Naive thymus-derived CD8-positive, alpha-beta T cell (primary cell): ENCODE results near the gene FOXO1. TPM values are rescaled to one million over a fixed set of nuclear protein-coding genes. Genes with fewer than 3 reads are reported as not detected.

ENCODE experiments used
- ATAC-seq, 2 donors: fragments of 150-1000 bp; cut with Tn5 transposase in 1 of 2; sonication (Bioruptor Pico), chemical (Tn5 transposase) in 1 of 2; 1 replicate in 1 of 2; 2 replicates in 1 of 2; pipeline ENCODE4 v1.10.0; 2021; ENCODE audit warnings: mild to moderate bottlenecking in 2 of 2, moderate library complexity in 2 of 2
- POLR2A ChIA-PET: fragments of 350-600 bp; sonication (Branson Sonifier 250); formaldehyde crosslinking; loops from one replicate; lab custom pipeline; 2021; ENCODE audit warnings: antibody characterized with exemption; lab: Charles Lee
- DNase-seq, 10 donors: peaks; one replicate each; pipeline versions ENCODE4 v3.0.0 to v3.0.0-alpha.2; 2020 to 2022
- H3K27ac Mint-ChIP-seq, 10 donors: one replicate each; pipeline ENCODE4 v1.8.0; 2020 to 2022; ENCODE audit warnings: mild to moderate bottlenecking in 10 of 10, mixed read lengths in 10 of 10, moderate library complexity in 4 of 10, inconsistent platforms in 1 of 10
- H3K27me3 Mint-ChIP-seq, 5 donors: one replicate each; pipeline ENCODE4 v1.8.0; 2021 to 2022; ENCODE audit warnings: mixed read lengths in 5 of 5
- H3K36me3 Mint-ChIP-seq, 3 donors: one replicate each; pipeline ENCODE4 v1.8.0; 2020 to 2022; ENCODE audit warnings: mixed read lengths in 3 of 3, mild to moderate bottlenecking in 2 of 3, inconsistent platforms in 1 of 3
- H3K4me1 Mint-ChIP-seq, 4 donors: one replicate each; pipeline ENCODE4 v1.8.0; 2021 to 2022; ENCODE audit warnings: mixed read lengths in 4 of 4
- H3K4me3 Mint-ChIP-seq, 10 donors: one replicate each; pipeline ENCODE4 v1.8.0; 2020 to 2022; ENCODE audit warnings: mild to moderate bottlenecking in 10 of 10, mixed read lengths in 10 of 10, moderate library complexity in 6 of 10, inconsistent platforms in 1 of 10
- H3K9me3 Mint-ChIP-seq, 9 donors: one replicate each; pipeline ENCODE4 v1.8.0; 2020 to 2022; ENCODE audit warnings: mixed read lengths in 9 of 9, mild to moderate bottlenecking in 3 of 9, inconsistent platforms in 1 of 9, moderate library complexity in 1 of 9
- polyA plus RNA-seq, 3 donors: library from polyadenylated mRNA; unstranded; fragments of 300-500 nt; fragmentation: Illumina TruSeq; gene quantifications; one replicate each; pipeline ENCODE4 v1.2.3, GENCODE V29; 2021
- total RNA-seq, 8 experiments: library from RNA in 2 of 8; stranded (reverse) in 2 of 8; gene quantifications; one replicate each; pipeline ENCODE4 v1.2.3 and lab custom pipeline; 2021 to 2026

The FOXO1 gene
- total and polyA plus RNA-seq, 5 experiments from 2014 or later = 59.1 to 137 (median 101) TPM

DNA sequence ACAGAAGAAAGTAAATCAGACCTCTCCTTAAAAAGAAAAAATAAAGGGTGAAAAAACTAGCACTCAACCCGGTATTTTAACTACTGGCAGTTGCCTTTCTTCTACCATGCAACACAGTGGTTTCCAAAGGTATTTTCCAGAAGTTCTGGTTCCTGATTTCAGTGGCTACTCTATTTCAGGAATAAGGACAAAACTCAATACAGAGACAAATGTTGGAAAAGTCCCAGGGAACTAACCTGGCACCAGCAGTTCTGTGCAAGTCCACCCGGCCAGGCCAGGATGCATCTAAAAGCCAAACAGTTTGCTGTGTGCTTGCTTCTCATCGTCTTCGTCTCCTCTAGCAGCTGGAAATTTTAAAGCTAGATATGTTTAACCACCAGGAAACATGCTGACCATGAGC, 52.5 kb downstream of the FOXO1 start:
- DNase-seq (no peak), ATAC-seq (no peak)
- Mint-ChIP-seq H3K36me3 (peaks cover 0 to 16% (median 0%) of the 10 kb centered on the region in 3 donors), H3K27me3 (no peaks in the 10 kb centered on the region), H3K4me3 (peak overlapping the region; percentile 65 to 89 (median 84)), H3K9me3 (no peaks in the 10 kb centered on the region), H3K4me1 (peaks cover 58 to 98% (median 90%) of the 10 kb centered on the region in 4 donors), H3K27ac (peak overlapping the region; percentile 82 to 99 (median 96))
- POLR2A ChIA-PET = interaction anchor here (0.6 to 1.2 kb wide), 4 partner anchors 33 to 427 kb away, joined by 3 to 6 read pairs (median 4); no protein-coding TSS in a partner anchor

DNA sequence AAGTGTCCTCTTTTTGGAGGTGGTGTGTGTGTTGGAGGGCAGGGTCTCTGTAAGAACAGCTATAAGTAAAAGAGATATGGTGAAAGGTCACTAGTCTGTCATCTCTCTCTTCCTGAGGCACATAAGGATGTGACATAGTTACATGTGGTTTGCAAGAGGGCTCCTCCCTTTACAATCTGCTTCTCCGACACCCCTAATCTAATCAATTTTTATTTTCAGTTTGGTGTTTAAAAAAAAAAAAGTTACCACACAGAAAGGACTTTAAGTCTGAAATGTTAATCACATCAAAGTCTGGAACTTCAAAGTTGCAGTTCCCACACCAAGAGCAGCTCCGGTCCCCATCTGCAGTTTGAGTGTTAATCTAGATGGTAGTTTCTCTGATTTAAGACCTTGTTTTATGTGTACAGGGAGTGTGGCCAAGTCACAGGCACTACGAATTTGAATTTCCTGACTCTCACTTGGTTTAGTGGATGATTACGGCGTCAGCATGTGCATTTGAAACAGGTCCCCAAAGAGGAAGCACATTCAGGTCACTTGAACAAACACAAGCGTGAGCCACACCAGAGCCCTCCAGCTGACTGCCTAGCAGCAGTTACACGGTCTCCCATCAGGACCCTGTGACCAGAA, 53.1 kb downstream of the FOXO1 start:
- DNase-seq (peak in 9 of 10 donors; percentile 45 to 80 (median 72)), ATAC-seq (peak; percentile 83 to 86)
- Mint-ChIP-seq H3K9me3 (peaks cover 0 to 2% (median 0%) of the 10 kb centered on the region in 9 donors), H3K4me3 (peak overlapping the region; percentile 65 to 89 (median 84)), H3K36me3 (peaks cover 0 to 14% (median 0%) of the 10 kb centered on the region in 3 donors), H3K27me3 (no peaks in the 10 kb centered on the region), H3K4me1 (peaks cover 54 to 98% (median 88%) of the 10 kb centered on the region in 4 donors), H3K27ac (peak overlapping the region; percentile 82 to 99 (median 96))
- POLR2A ChIA-PET = interaction anchor here (0.6 to 1.2 kb wide), 5 partner anchors 9 to 426 kb away, joined by 3 to 6 read pairs (median 3); no protein-coding TSS in a partner anchor

DNA sequence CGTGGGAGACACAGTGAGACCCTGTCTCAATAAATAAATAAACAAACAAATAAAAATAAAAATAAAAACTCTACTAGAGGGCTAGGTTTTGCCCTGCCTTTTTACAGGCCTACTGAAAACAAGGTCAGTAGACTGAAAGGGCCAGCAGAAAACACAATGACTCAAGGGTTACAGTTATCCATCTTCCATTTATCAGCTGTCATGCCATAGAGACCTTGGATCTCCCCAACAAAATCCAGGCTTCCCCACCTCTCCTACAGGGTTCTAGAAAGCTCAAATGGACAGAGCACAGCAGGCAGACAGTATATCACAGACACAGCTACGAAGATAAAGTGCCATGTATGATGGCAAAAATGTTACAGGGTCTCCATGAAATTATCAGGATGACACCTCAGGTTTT, 54.4 kb downstream of the FOXO1 start:
- H3K27me3 Mint-ChIP-seq = no peaks in the 10 kb centered on the region
- no peak for DNase-seq
- POLR2A ChIA-PET = no interaction called here
- peak overlapping the region; percentile 82 to 99 (median 96) for H3K27ac Mint-ChIP-seq
- peaks cover 55 to 97% (median 87%) of the 10 kb centered on the region in 4 donors for H3K4me1 Mint-ChIP-seq
- peaks cover 0 to 12% (median 2%) of the 10 kb centered on the region in 3 donors for H3K36me3 Mint-ChIP-seq
- peak overlapping the region in 9 of 10 donors; percentile 20 to 89 (median 57) for H3K4me3 Mint-ChIP-seq
- no peak for ATAC-seq
- H3K9me3 Mint-ChIP-seq = peaks cover 0 to 2% (median 0%) of the 10 kb centered on the region in 9 donors

DNA sequence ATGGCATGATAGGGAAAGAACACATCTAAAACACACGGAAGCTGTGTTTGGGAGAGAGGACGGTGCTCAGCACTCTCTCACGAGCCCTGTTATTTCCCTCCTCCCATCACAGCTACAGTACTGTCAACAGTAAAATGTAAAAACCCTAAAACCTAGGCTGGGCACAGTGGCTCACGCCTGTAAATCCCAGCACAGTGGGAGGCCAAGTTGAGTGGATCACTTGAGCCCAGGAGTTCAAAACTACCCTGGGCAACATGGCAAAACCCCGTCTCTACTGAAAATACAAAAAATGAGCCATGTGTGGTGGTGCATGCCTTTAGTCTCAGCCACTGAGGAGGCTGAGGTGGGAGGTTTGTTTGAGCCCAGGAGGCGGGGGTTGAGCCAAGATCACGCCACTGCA, 54.8 kb downstream of the FOXO1 start:
- H3K9me3 Mint-ChIP-seq = peaks cover 0 to 2% (median 0%) of the 10 kb centered on the region in 9 donors
- ATAC-seq (no peak), DNase-seq (no peak)
- H3K27ac Mint-ChIP-seq = peak overlapping the region; percentile 68 to 99 (median 80)
- no peaks in the 10 kb centered on the region for H3K27me3 Mint-ChIP-seq
- H3K4me1 Mint-ChIP-seq = peaks cover 58 to 97% (median 88%) of the 10 kb centered on the region in 4 donors
- peaks cover 0 to 14% (median 2%) of the 10 kb centered on the region in 3 donors for H3K36me3 Mint-ChIP-seq
- peak overlapping the region in 7 of 10 donors; percentile 18 to 78 (median 42) for H3K4me3 Mint-ChIP-seq
- POLR2A ChIA-PET = no interaction called here

DNA sequence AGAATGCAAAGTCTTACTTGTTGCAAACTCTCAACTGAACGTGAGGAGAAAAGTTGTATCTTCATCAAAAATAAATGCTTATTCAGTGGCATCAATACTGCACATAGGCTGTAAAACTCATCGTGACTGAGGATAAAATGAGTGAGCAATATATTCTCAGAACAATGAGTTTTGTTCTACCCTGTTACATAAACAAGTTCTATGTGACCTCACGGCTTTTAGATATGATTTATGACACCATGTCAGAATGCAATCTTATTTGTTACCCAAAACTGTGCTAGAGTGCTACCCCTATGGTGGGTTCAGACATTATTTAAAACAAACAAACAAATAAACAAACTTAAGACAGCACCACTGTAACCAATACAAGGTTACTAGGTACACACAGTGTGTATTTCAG, 55.4 kb downstream of the FOXO1 start:
- ATAC-seq = no peak
- Mint-ChIP-seq H3K27ac (peak overlapping the region in 7 of 10 donors; percentile 38 to 99 (median 81)), H3K27me3 (no peaks in the 10 kb centered on the region), H3K4me3 (peak overlapping the region in 3 of 10 donors; percentile 14 to 18 (median 16)), H3K36me3 (peaks cover 0 to 14% (median 2%) of the 10 kb centered on the region in 3 donors), H3K4me1 (peaks cover 56 to 97% (median 88%) of the 10 kb centered on the region in 4 donors), H3K9me3 (peaks cover 0 to 2% (median 0%) of the 10 kb centered on the region in 9 donors)
- POLR2A ChIA-PET = interaction anchor here (1.0 kb wide), 1 partner anchor 9 kb away, joined by 3 read pairs; no protein-coding TSS in a partner anchor
- no peak for DNase-seq

DNA sequence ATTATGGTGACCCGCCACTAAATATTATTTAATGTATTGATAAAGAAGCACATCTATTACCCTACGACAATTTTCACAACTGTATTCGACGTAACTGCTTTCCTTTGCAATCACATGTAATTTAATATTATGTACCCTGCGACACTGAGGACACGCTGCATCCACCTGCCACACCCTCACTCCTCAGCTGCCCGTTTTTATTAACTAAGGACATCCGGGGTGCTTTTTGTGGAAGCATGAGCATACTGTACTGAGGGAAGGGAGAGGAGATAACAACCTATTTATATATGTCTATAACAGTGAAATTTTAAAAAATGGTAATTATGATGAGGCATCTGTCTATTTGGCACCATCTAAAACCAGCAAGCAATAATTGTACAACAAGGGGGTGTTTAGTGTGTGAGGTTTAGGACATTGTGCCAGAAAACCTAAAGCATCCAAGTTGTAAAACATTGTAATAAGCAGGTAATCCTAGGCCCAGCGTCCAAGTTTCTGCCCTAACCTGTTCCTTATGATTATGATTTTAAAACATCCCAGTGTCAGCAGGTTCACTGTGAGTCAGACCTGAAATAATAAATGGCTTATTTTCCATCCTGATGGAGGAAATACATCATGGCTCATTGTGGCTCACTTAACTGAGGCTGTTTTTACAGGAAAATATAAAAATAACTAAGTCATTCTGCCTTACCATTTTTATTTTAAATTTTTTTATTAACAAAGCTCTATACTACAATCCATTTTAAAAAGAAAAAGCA, 56.3 kb downstream of the FOXO1 start:
- Mint-ChIP-seq H3K4me3 (peak overlapping the region in 2 of 10 donors; percentile 26 to 35), H3K36me3 (peaks cover 0 to 10% (median 2%) of the 10 kb centered on the region in 3 donors), H3K27ac (peak overlapping the region in 5 of 10 donors; percentile 50 to 95 (median 55))

DNA sequence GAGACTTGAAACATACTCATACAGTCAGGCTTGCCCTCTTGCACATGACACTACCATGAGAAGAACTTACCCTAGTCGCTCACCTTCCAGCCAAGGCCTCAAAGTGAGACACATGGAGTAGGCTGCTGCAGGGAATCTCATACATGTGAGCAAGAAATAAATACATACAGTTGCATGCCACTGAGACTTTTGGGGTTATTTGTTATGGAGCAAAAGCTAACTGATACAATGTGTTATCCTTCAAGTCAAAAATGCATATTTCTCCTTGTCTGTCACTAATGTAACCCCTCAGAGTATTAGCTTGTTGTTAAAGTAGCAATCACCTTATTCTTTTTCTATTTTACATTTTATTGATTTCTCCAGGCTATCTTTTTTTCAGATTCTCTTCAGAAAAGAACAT, 58.1 kb downstream of the FOXO1 start:
- peaks cover 0 to 10% (median 2%) of the 10 kb centered on the region in 3 donors for H3K36me3 Mint-ChIP-seq
- no peaks in the 10 kb centered on the region for H3K27me3 Mint-ChIP-seq
- POLR2A ChIA-PET = interaction anchor here (1.0 kb wide), 1 partner anchor 10 kb away, joined by 4 read pairs; no protein-coding TSS in a partner anchor
- DNase-seq (no peak), ATAC-seq (no peak)
- H3K27ac Mint-ChIP-seq = peak overlapping the region in 8 of 10 donors; percentile 8 to 82 (median 38)
- peaks cover 0 to 2% (median 0%) of the 10 kb centered on the region in 9 donors for H3K9me3 Mint-ChIP-seq
- H3K4me1 Mint-ChIP-seq = peaks cover 46 to 93% (median 85%) of the 10 kb centered on the region in 4 donors
- peak overlapping the region in 4 of 10 donors; percentile 8 to 38 (median 32) for H3K4me3 Mint-ChIP-seq

More for the DNA sequence above, 56.3 kb downstream of the FOXO1 start:
- no peak for DNase-seq
- no peak for ATAC-seq
- Mint-ChIP-seq H3K4me1 (peaks cover 55 to 97% (median 88%) of the 10 kb centered on the region in 4 donors), H3K27me3 (no peaks in the 10 kb centered on the region), H3K9me3 (peaks cover 0 to 2% (median 0%) of the 10 kb centered on the region in 9 donors)
- POLR2A ChIA-PET = interaction anchor here (1.0 kb wide), 1 partner anchor 9 kb away, joined by 3 read pairs; no protein-coding TSS in a partner anchor

DNA sequence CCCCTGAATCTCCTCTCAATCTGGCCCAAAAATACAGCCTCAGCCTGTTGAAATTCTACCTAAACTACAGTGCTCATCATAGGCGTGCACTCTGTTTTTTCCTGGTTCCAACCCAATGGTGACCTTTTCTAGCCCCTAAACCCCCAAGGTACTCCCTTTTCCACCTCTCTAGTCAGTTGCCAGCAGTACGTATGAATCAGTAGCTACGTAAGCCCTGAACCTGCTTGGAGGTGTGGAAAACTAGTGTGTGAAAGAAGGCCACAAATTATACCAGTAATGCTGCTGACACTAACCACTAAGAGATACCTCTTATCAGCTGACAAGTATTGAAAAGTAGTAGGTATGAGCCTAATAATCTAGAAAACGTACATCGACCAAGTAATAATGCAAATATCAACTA, 60.9 kb downstream of the FOXO1 start:
- Mint-ChIP-seq H3K4me1 (peaks cover 43 to 90% (median 79%) of the 10 kb centered on the region in 4 donors), H3K9me3 (peaks cover 0 to 2% (median 0%) of the 10 kb centered on the region in 9 donors), H3K27ac (peak overlapping the region; percentile 37 to 80 (median 73)), H3K27me3 (no peaks in the 10 kb centered on the region), H3K4me3 (peak overlapping the region in 9 of 10 donors; percentile 4 to 65 (median 34)), H3K36me3 (peaks cover 0 to 5% (median 2%) of the 10 kb centered on the region in 3 donors)
- POLR2A ChIA-PET = interaction anchor here (1.9 kb wide), 1 partner anchor 60 kb away, joined by 5 read pairs; no protein-coding TSS in a partner anchor
- no peak for DNase-seq
- ATAC-seq = peak; percentile 17 to 45

DNA sequence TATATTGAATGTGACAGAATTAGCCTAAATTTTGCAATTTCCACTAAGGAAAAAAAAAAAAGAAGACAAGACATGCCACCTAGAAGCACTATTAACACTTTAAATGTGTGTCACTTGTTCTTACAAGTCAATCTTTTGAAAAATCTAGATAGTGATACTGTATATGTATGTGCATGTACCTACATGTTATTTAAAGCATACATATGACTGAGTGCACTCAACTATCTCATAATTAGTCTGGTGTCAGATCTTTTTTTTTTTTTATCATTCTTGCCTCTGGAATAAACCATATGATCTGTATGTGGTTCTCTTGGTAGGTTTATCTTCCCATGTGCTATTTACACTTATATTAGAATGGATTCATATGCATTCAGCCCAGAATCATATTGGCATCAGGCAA, 62.3 kb downstream of the FOXO1 start:
- no peaks in the 10 kb centered on the region for H3K27me3 Mint-ChIP-seq
- H3K4me3 Mint-ChIP-seq = peak overlapping the region in 6 of 10 donors; percentile 7 to 58 (median 42)
- peaks cover 0 to 5% (median 2%) of the 10 kb centered on the region in 3 donors for H3K36me3 Mint-ChIP-seq
- peaks cover 50 to 91% (median 86%) of the 10 kb centered on the region in 4 donors for H3K4me1 Mint-ChIP-seq
- peak overlapping the region; percentile 1 to 49 (median 35) for H3K27ac Mint-ChIP-seq
- H3K9me3 Mint-ChIP-seq = peaks cover 0 to 2% (median 0%) of the 10 kb centered on the region in 9 donors
- POLR2A ChIA-PET = interaction anchor here (1.1 to 1.4 kb wide), 2 partner anchors 9 to 62 kb away, joined by 3 to 5 read pairs; no protein-coding TSS in a partner anchor
- ATAC-seq = no peak
- no peak for DNase-seq

DNA sequence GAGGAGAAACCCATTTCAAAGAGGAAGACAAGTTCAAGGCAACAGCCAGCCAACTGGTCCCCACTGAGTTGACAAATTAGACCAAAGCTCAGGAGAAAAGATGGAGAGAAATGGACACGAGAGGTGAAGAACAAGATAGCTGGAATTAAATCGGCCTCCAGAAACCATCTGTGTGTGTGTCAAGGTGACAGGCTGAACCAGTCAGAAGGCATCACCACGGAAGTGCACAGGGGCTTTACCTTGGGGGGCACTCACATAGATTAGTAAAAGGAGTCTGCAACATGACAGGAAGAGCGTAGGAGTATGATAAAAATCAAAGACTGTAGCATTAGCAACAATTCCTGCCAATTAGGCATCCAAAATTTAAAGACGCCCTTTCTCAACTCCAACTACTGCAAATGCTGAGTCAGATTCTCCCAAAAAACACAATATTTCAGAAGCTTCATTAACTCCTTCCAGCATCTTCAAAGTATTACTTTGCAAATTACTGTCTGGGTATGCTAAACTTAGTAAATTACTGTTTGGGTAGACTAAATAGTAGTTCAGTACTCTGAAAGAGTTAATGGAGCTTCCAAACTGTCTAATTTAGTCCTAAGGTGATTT, 66.2 kb downstream of the FOXO1 start:
- peak overlapping the region; percentile 52 to 85 (median 72) for H3K4me3 Mint-ChIP-seq
- peak; percentile 86 to 91 for ATAC-seq
- DNase-seq = peak in 8 of 10 donors; percentile 43 to 79 (median 56)

DNA sequence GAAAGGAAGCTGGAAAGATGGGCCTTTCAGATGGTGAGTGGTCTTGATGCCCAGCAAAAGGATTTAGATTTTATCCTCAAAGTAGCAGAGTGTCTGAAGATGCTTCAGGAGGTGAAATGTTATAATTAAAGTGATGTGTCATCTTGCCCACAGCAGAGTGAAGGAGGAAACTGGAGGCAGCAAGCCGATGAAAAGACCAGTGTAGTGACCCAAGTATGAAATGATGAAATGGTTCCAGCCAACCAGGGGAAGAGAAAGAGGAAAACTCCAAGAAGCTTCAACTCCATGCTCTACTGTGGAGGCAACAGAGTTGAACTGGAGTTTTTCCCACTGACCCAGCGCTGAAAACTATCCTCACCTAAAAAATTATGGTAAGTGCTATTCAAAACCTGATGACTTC, 66.7 kb downstream of the FOXO1 start:
- H3K27ac Mint-ChIP-seq = peak overlapping the region; percentile 79 to 94 (median 92)
- H3K4me3 Mint-ChIP-seq = peak overlapping the region; percentile 52 to 85 (median 72)
- H3K27me3 Mint-ChIP-seq = no peaks in the 10 kb centered on the region
- H3K36me3 Mint-ChIP-seq = peaks cover 0 to 5% (median 0%) of the 10 kb centered on the region in 3 donors
- H3K9me3 Mint-ChIP-seq = no peaks in the 10 kb centered on the region
- POLR2A ChIA-PET = interaction anchor here (1.1 to 2.1 kb wide), 4 partner anchors 9 to 211 kb away, joined by 3 to 6 read pairs (median 4); partner anchors contain the start of gene FOXO1
- ATAC-seq = no peak
- H3K4me1 Mint-ChIP-seq = peaks cover 47 to 97% (median 93%) of the 10 kb centered on the region in 4 donors
- DNase-seq = no peak

More for the DNA sequence above, 66.2 kb downstream of the FOXO1 start:
- Mint-ChIP-seq H3K36me3 (peaks cover 0 to 5% (median 0%) of the 10 kb centered on the region in 3 donors), H3K27me3 (no peaks in the 10 kb centered on the region), H3K27ac (peak overlapping the region; percentile 79 to 94 (median 92)), H3K4me1 (peaks cover 47 to 93% (median 90%) of the 10 kb centered on the region in 4 donors), H3K9me3 (no peaks in the 10 kb centered on the region)
- POLR2A ChIA-PET = interaction anchor here (1.1 to 2.1 kb wide), 4 partner anchors 9 to 211 kb away, joined by 3 to 6 read pairs (median 4); partner anchors contain the start of gene FOXO1
